SK-N-SH treated with all-trans-retinoic acid at 6 μM for 48 hours (cell line): Measurements from ENCODE around the gene DOCK11.

Source experiments
- ARNTL ChIP-seq: fragments of 450-650 bp; formaldehyde crosslinking; IDR thresholded peaks from 2 replicates; pipeline ENCODE4 v1.5.0; 2020; ENCODE audit warnings: low read depth, mild to moderate bottlenecking, moderate library complexity, borderline replicate concordance
- BACH2 ChIP-seq: fragments of 250-450 bp; sonication (Bioruptor Pico); IDR thresholded peaks from 2 replicates; pipeline ENCODE4 v1.9.0; 2021; ENCODE audit warnings: mild to moderate bottlenecking, borderline replicate concordance
- CSDC2 ChIP-seq: fragments of 250-450 bp; sonication (Bioruptor Pico); IDR thresholded peaks from 2 replicates; pipeline ENCODE4 v1.5.0; 2020; ENCODE audit warnings: mild to moderate bottlenecking, moderate library complexity
- ESRRG ChIP-seq: fragments of 250-450 bp; sonication (Bioruptor Pico); IDR thresholded peaks from 2 replicates; pipeline ENCODE4 v1.6.1; 2021; ENCODE audit warnings: mild to moderate bottlenecking
- GLIS3 ChIP-seq: fragments of 250-450 bp; sonication (Bioruptor Pico); IDR thresholded peaks from 2 replicates; pipeline ENCODE4 v1.5.0; 2020; ENCODE audit warnings: mild to moderate bottlenecking, moderate library complexity
- PATZ1 ChIP-seq: fragments of 250-450 bp; sonication (Bioruptor Pico); IDR thresholded peaks from 2 replicates; pipeline ENCODE4 v1.8.0; 2020; ENCODE audit warnings: mild to moderate bottlenecking, moderate library complexity, borderline replicate concordance
- POU6F1 ChIP-seq: fragments of 250-450 bp; sonication (Bioruptor Pico); IDR thresholded peaks from 2 replicates; pipeline ENCODE4 v1.8.0; 2021; ENCODE audit warnings: low read depth, mild to moderate bottlenecking, moderate library complexity, borderline replicate concordance
- TCF4 ChIP-seq: fragments of 250-450 bp; sonication (Bioruptor Pico); IDR thresholded peaks from 2 replicates; pipeline ENCODE4 v1.8.0; 2021; ENCODE audit warnings: mild to moderate bottlenecking, moderate library complexity, borderline replicate concordance
- ZC3H10 ChIP-seq: fragments of 250-450 bp; sonication (Bioruptor Pico); IDR thresholded peaks from 2 replicates; pipeline ENCODE4 v1.5.1; 2021; ENCODE audit warnings: mild to moderate bottlenecking, moderate library complexity
- ZFP3 ChIP-seq: fragments of 250-450 bp; sonication (Bioruptor Pico); IDR thresholded peaks from 2 replicates; pipeline ENCODE4 v1.5.0; 2020; ENCODE audit warnings: mild to moderate bottlenecking, moderate library complexity
- ZFP30 ChIP-seq: fragments of 450-650 bp; formaldehyde crosslinking; IDR thresholded peaks from 2 replicates; pipeline ENCODE4 v1.5.0; 2022; ENCODE audit warnings: mild to moderate bottlenecking, moderate library complexity
- ZNF565 ChIP-seq: fragments of 450-650 bp; formaldehyde crosslinking; conservative IDR thresholded peaks from 2 replicates; pipeline ENCODE4 v1.5.0; 2020; ENCODE audit warnings: low read depth, mild to moderate bottlenecking, moderate library complexity
- ZNF70 ChIP-seq: fragments of 450-650 bp; formaldehyde crosslinking; IDR thresholded peaks from 2 replicates; pipeline ENCODE4 v1.5.0; 2020; ENCODE audit warnings: mild to moderate bottlenecking, moderate library complexity
- ZNF8 ChIP-seq: fragments of 450-650 bp; formaldehyde crosslinking; IDR thresholded peaks from 2 replicates; pipeline ENCODE4 v1.5.0; 2020; ENCODE audit warnings: mild to moderate bottlenecking, moderate library complexity

GRCh38 chrX:118524344-118524743, 28.7 kb downstream of the DOCK11 start:
- TF ChIP-seq GLIS3 (CRISPR knock-in tag) (no peak), POU6F1 (no peak), ZFP30 (CRISPR knock-in tag) (no peak), ZNF8 (CRISPR knock-in tag) (no peak), ZNF565 (CRISPR knock-in tag) (no peak), ESRRG (CRISPR knock-in tag) (no peak), BACH2 (CRISPR knock-in tag) (no peak), PATZ1 (CRISPR knock-in tag) (no peak), TCF4 (CRISPR knock-in tag) (no peak), ZC3H10 (CRISPR knock-in tag) (no peak), ZNF70 (CRISPR knock-in tag) (no peak), ZFP3 (CRISPR knock-in tag) (peak; percentile 69; the same call in 1 of the 2 replicates), ARNTL (CRISPR knock-in tag) (no peak), CSDC2 (CRISPR knock-in tag) (no peak)
